DMS53 treated with DMSO at 0.1 percent for 48 hours (cell line): Measurements from ENCODE around the gene WDR27.
"Not testable (repeated sequence)": the region's sequence is repeated elsewhere in the genome, so short reads cannot be mapped to it uniquely, and the experiment has no call there.

Experiments used
- DNase-seq: peaks from one replicate; lab custom pipeline; 2025; ENCODE audit not compliant: unreplicated experiment; lab: John Stamatoyannopoulos, UW

Gene WDR27

DNA sequence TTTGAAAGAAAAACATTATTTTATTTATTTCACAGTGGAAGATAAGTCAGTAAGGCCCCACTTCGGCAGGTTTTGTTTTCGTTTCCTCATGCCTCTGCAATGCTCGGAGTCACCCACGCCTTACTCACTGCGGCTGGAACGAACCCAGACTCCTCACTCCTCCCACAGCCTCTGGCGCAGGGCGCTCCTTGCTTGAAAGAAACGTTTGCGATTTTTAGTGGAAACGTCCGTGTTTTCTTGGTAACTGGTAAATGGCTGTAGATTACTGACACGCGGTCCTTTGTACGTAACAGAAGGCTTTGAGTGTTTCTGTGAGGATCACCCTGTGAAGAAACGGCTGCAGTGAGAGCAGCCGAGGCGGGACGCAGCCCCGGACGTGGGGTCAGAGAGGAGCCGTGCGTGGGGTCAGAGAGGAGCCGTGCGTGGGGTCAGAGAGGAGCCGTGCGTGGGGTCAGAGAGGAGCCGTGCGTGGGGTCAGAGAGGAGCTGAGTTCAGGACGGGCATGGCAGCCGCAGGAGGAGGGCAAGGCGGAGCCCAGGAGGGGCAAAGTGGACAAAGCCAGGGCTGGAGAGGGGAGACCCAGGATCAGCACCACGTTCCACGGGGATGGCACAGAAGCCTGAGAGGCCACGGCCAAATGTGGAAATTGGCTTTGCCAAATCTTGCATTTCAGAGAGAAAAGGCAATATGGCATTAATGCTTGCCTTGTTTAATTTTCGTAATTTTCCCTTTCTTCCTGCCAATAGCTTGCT lies 249.5 kb downstream of the WDR27 start:
- no peak for DNase-seq

DNA sequence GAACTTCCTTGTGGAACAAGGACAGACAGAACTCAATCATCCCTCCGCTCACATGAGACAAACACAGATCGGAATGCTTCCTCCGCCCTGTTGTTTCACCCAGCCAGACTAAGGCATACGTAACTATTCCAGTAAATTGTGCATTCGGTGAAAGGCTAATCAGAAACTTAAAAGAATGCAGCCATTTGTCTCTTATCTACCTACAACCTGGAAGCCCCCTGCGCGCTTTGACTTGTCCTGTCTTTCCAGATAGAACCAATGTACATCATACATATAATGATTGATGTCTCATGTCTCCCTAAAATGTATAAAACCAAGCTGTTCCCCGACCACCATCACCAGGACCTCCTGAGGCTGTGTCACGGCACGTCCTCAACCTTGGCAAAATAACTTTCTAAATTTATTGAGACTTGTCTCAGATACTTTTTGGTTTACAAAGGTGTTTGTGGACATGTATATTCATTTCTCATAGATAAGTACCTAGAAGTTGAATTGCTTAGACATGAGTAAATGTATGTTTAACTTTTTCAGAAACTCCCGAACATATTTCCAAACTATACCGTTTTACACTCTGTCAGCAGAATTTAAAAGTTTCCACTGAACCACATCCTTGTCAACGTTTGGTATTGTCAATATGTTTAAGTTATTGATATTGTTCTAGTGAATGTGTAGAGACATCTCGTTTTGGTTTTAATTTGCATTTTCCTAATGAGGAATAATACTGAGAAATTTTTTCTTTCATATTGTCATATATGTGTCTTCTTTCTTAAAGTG lies 250.6 kb downstream of the WDR27 start:
- DNase-seq: no peak

DNA sequence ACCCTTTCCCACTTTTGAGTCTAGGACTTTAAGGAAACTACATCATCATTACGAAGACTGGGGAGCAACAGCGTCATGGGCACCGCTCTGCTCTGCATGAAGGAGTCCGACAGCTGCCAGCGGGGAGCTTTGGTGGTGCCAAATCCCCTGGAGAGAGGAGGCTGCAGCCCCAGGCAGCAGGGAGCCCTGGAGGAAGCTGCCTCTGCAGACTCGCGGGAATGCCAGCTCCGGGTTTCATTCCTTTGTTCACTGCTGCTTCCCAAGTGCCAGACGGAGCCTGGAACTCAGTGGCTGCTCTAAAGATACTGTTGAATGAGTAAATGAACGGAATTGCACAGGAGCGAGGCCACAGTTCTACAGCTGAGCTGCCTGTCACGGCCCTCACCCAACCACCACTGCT lies 251.7 kb downstream of the WDR27 start:
- DNase-seq: no peak

DNA sequence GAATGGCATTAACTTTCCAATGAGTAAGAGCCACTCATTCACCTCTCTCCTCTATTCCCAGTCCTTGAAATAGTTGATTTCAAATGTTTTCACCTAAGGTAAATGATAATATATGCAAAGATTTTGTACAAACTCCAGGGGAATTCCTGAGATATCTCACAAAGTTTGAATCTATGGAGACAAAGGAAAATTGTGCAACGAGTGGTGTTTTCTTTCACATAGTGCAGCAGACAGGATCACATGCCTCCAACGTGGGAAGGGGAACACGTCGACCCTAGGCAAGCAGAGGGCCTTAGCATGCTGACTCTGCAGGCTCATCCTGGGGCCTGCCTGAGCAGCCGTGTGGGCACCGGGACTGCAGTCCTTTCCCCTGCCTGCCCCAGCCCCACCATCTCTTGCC lies 252.6 kb downstream of the WDR27 start:
- no peak for DNase-seq

DNA sequence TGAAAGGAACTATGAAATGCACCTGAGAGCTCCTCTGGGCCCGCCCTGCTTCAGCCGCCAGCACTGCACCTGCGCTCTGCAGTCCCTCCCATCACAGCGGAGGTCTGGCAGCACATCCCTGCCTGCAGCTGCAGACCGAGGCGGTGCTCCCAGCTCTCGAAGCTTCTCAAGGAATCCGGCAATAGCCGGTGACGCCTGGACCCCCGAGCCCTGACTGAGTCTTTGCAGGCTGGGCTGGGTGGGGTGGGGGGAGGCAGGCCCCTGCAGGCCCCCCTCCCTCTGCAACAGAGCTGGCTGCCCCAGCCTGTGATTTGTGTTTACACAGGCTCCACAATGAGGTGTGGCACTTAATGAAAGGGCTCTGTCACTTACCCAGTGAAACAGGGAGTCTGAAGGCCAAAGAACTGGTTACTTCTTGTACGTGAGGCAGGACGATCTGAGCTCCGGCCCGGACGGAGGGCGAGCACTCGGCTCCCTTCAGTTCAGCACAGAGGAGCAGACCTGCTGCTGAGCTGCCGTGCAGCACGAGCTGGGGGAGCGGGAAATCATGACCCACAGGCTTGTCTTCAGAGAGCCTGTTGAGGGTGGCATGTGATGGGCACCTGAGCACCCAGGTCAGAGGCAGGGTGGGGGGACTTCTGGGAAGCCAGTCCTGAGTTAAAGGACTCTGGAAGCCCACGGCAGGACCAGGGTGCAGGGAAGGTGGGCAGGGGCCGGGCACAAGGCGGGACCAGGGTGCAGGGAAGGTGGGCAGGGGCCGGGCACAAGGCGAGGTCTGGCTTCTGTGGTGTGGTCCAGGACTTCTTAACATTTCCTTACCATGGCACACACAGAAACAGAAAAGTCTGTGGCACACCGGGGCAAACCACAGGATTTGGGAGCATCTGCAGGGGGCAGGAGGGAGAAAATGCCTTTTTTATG lies 255.9 kb downstream of the WDR27 start:
- peak; percentile 64 for DNase-seq

DNA sequence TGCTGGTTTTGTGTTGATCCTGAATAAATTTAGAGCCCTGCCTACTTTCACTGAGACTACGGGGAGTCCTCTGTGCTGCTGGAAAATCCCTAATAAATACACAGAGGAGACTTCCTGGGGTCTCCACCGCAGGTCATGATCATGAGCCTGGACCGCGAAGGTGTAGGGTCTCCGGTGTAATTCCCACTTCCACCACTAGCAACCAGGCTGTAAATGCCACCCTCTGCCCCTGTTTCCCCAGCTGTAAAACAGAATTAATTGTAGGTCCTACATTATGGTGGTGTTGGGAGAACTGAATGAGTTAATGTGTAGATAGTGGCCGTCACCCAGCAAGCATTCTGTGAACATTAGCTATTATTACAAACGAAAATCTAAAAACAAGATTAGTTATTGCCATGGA lies 256.6 kb downstream of the WDR27 start:
- DNase-seq: no peak

DNA sequence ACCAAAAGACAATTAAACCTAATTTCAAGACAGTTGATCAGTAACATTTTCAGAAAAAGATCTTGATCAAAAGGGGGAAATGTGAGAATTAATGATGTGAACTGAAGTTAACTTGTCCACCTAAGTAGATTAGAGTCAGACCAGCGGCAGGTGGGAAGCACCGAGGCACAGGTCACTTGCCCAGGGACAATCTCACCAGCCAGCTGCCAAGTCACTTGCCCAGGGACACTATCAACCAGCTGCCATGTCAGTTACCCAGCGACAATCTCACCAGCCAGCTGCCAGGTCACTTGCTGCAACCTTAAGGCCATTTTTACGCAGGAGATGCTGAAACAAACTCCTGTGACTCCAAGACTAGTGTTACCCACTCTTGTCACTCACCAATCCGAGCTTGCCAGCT lies 260.5 kb downstream of the WDR27 start:
- no peak for DNase-seq

DNA sequence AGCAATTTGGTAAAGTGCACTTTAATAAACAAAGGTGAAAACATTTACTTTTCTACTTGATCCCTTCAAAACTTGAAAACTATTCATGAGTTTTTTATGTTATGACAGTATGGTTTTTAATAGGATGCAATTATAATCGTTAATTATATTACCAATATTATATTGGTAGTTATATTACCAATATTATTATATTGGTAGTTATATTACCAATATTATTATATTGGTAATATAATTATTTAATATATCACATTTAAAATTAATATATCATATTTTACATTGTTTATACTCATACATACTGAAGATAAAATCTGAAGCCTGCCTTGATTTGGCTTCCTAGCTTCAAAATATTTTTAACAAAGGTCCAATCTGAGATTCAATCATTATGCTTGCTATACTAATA lies 262.1 kb downstream of the WDR27 start:
- no peak for DNase-seq

DNA sequence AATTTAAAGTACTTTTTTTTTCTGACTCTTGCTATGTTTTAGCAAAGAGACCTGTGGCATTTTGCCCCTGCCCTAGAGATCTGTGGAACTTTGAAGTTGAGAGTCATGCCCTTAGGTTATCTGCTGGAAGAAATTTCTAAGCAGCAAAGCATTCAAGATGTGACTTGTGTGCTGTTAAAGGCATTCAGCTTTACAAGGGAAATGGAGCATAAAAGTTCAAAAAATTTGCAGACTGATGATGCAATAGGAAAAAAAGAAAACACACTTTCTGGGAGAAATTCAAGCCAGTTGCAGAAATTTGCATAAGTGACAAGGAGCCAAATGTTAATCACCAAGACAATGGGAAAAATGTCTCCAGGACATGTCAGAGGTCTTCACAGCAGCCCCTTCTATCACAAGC lies 267.3 kb downstream of the WDR27 start:
- DNase-seq: not testable (repeated sequence)

DNA sequence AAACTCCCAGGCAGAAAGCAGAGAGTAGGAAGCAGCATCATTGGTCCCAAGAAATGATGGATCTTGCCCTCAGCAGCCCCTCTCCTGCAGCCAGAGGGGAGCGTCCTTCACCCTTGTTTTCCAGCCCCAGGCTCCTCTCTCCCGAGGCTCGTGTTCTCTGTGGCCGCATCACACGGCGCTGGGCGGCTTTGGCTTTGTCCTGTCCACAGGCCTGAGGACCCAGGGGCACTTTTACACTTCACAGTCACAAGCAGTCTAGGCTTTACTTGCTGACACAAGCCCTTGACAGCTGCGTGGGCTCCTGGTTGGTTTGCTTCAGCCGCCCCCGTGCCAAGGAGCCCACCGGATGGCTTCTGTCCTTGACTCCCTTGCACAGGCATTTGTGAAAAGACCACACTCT lies 272.8 kb downstream of the WDR27 start:
- DNase-seq: no peak

DNA sequence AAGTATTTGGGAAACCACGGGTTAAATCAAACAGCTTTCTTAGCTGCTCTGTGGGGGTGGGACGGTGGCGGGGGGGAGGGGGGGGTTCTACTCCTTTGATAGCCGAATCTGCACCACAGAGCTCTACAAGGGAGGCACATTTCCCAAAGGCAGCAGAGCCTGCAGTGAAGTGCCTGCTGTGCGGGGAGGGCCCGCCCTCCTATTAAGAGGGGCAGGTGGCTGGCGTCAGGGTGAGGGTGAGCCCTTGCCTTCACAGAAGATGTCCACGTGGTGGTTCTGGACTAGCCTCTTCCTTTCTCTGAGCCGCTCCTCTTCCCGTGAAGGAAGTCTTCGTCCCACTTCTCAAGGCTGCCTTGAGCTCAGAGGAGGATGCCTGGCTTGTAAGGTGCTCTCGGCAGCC lies 273.3 kb downstream of the WDR27 start:
- DNase-seq: no peak

DNA sequence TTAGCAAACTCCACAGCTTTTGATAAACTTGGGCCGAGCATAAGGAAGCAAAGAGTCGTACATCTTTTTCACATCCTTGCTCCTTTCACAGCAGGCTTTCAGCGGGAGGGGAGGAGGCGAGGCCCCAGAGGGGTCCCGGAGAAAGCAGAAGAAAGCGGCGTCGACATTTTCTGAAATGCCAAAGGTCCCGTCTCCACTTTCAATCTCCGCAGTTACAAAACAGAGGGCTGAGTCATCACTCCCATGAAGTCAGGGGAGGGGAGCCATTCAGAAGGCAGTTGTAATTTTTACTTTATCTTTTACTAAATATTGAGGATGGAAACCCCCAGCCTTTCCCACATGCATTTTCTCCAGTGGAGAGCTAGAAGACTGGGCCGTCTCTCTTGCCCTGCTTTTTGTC lies 274.0 kb downstream of the WDR27 start:
- no peak for DNase-seq

DNA sequence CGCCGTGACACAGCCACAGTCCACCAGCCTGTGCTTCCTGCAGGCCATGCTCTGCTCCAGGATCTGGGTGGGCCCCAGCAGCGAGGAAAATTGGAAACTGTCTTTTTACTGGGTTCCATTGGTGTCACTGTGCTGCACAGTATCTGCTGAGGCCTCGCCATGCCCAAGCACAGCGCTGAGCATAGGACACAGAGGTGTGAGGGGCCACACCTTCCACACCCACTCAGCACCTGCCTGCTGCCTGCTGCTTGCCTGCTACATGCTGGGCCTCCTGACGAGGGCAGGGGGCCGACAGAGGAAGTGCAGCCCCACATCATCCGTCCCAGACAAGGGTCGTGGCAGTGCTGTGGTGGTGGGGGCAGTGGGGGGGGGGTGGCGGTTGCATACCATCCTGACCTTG lies 275.2 kb downstream of the WDR27 start:
- no peak for DNase-seq

DNA sequence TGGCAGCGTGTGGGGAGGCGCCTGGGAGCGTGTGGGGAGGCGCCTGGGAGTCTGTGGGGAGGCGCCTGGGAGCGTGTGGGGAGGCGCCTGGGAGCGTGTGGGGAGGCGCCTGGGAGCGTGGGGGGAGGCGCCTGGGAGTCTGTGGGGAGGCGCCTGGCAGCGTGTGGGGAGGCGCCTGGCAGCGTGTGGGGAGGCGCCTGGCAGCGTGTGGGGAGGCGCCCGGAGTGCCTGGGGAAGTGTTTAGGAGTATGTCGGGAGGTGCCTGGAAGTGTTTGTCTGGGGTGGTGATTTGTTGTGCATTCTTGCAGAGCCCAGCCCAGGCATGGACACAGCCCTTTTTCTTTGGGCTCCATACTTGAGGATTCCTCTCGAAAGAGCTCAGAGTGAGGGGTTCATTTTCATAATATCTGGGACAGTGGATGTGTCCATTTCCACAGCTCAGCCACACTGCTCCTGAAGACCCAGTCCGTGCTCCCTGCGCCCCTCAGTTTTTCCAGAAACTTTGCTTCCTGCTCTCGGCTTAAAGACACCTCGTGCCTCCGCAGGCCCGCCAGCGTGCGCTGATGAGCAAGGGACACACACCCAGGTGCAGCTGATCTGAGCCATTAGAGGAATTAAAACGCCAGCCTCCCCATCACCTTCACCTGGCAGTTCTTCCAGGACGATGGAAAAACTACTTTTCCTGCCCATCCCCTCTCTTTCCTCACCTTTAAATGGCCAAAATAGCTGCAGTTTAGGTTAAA lies 276.0 kb downstream of the WDR27 start:
- DNase-seq: no peak

DNA sequence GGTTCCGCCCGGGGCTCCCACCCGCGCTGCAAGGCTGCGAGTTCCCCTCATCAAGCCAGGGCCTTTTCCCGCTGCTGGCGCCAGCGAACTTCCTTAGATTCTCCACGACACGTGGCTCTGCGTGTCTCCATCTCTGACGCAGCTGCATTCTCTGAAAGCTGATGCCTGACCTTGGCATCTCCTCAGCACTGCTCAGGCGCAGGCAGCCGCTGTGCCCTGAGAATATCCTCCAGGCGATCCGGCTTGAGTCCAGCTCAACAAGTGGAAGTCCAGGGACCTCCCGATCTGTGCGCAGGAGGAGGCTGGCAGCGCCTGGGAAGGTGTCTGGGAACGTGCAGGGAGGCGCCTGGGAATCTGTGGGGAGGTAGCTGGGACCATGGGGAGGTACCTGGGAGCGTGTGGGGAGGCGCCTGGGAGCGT lies 277.0 kb downstream of the WDR27 start:
- no peak for DNase-seq

DNA sequence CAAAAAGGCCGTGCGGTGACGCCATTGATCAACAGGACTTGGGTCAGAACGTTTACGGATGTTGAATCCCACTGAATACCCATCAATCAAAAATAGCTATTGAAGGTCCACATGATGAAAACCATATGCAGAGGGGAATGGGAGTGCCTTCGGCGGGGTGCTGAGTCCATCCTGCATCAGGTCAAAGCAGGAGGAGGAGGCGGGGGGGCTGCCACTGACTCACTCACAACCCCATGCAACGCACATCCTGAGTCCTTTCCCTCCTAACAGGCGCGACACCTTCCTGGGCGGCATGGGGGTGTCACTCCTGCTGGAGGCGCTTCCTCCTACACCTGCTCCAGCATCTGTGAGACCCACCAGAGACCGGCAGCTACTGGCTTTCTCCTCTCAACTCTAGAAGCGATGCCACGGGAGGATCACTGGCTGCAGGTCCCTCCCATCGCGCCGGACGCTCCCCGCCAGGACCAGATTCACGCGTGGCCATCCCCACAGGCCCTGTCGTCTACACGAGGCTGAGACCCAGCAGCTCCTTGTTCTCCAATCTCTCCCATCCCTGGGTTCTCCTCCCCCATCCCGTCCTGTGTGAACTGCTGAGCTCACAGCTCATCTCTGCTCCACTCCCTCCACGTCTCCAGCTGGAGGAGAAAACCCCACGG lies 277.6 kb downstream of the WDR27 start:
- no peak for DNase-seq

DNA sequence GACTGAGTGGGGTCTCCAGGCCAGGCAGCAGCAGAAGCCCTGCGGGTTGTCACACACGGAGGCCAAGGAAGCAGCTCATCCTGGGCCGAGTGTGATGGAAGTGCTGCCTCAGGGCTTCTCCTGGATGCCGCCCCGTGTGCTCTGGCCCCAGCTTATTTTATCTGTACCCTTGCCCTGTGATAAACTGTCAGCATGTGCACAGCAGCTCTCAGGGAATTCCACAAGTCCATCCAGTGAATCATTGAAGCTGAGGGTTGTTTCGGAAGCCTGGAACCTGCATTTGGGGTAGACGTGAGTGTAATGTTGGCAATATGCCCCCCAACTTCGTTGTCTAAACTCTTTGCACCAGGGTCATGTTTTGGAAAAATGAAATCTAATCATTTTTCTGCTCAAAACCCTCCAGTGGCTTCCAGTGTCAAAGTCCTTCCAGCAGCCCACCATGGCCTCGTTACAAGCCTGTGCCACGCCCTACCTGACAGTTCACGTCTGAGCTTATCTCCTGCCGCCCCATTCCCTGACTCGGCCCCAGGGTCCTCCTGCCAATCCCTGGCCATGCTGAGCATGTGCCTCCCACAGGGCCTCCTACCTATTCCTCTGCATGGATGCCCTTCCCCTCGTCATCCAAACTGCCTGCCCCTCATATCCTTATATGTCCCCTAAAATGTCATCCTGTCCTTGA lies 280.1 kb downstream of the WDR27 start:
- no peak for DNase-seq

DNA sequence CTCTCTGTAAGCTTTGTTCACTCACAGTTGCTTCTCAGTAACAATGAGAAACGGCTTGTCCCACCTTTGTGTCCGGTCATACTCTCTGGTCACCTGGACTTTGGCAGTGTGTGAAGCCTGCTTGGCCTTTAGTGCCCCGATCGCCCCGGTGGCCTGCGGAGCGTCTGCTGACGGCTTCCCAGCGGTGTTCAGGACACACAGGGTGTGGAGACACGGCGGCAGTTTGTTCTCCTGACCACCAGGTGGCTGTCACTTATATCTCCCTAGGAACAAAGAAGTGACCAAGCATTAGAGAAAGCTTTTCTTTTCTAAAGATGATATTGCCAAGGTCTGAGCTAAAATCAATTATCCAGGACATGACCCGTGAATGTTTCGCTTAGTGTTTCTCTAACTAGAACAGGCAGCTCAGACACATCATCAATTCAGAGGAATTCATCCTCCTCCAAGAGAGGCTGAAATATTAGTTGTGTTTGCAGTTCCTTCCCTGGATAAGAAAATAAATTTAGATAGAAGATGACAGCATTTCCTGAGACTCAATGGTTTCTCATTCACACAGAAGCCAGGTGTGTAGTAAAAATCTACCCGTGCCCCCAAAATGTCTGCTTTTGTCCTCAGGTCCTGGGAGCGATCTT lies 280.8 kb downstream of the WDR27 start:
- peak; percentile 3 for DNase-seq

DNA sequence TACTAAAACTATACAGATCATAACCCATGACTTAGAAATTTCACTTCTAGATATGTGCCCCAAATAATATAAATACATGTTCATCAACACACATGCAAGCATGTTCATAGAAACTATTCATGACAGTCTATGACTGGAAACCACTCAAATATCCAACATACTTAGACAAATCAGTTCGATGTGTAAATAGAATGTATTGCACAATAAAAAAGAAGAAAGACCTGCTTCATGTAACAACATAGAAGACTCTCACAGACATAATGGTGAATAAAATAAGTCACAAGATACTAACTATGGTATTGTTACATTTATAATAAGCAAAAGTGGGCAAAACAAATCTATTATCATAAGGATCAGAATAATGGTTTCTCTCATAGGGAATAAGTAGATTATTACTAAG lies 284.7 kb downstream of the WDR27 start:
- DNase-seq: no peak
